Neural crest cell (in vitro differentiated cells): ENCODE data around the gene WNT10A. TPM values are rescaled to one million over a fixed set of nuclear protein-coding genes. Genes with fewer than 3 reads are reported as not detected.

Experiments
- DNase-seq: peaks from one replicate; pipeline ENCODE4 v3.0.0; 2021; ENCODE audit warnings: low read depth, mixed read lengths, low spot score
- H3K27ac Mint-ChIP-seq: one replicate; pipeline ENCODE4 v1.8.0; 2021; ENCODE audit warnings: mild to moderate bottlenecking, mixed read lengths; ENCODE audit not compliant: unreplicated experiment
- H3K27me3 Mint-ChIP-seq: 2 replicates; pipeline ENCODE4 v1.8.0; 2021; ENCODE audit warnings: low read depth, mild to moderate bottlenecking, mixed read lengths
- H3K36me3 Mint-ChIP-seq: 2 replicates; pipeline ENCODE4 v1.8.0; 2021; ENCODE audit warnings: low read depth, mild to moderate bottlenecking, mixed read lengths
- H3K4me1 Mint-ChIP-seq: 2 replicates; pipeline ENCODE4 v1.8.0; 2021; ENCODE audit warnings: mixed read lengths
- H3K4me3 Mint-ChIP-seq: one replicate; pipeline ENCODE4 v1.8.0; 2021; ENCODE audit warnings: mild to moderate bottlenecking, mixed read lengths
- H3K9me3 Mint-ChIP-seq: 2 replicates; pipeline ENCODE4 v1.8.0; 2021; ENCODE audit warnings: mixed read lengths
- total RNA-seq: library from RNA; stranded (reverse); gene quantifications from 2 replicates; pipeline ENCODE4 v1.2.1, GENCODE V29; 2021
- TF ChIP-seq, protein P1 (sequence below): fragments of 200-600 bp; sonication (generic); conservative IDR thresholded peaks from 2 replicates; pipeline ENCODE4 v1.5.0; 2021; ENCODE audit warnings: antibody characterized with exemption, mild to moderate bottlenecking

The WNT10A gene
- total RNA-seq, 1 donor from 2014 or later = not detected

DNA sequence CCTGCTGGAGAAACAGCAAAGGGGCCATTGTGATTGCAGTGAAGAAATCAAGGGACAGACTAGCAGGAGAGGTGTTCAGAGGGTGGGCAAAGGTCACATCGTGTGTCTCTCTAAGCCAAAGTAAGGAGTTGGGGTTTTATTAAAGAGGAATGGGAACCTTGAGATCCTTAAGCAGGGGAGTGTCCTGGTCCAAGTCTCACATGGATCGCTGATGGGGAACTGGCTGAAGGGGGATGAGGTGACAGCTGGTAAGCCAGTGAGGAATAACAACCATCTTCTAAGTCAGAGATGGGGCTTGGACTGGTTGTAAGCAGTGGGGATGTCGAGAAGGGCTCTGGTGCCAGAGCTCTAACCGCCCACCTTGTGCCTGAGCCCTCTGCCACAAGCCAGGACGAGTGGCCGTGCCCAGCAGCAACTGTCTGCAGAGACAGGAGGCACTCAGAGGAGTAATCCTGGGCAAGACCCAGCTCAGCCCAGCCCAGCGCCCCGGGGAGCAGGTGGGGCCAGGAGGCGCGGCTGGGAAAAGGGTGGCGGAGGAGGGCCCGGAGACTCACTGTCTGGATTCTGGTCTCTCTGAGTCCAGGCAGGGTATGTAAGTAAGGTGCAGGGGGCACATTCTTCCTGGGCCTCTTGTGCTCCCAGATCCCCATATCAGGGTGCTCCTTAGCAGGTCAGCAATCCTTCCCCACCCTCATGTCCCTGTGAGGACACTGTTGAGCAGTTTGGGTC is 13.7 kb downstream of the WNT10A start:
- no peaks in the 10 kb centered on the region for H3K36me3 Mint-ChIP-seq
- peaks cover 17% of the 10 kb centered on the region for H3K4me1 Mint-ChIP-seq
- no peak overlapping the region for H3K4me3 Mint-ChIP-seq
- H3K27ac Mint-ChIP-seq = no peak overlapping the region
- no peak for DNase-seq
- no peaks in the 10 kb centered on the region for H3K9me3 Mint-ChIP-seq
- peaks cover 96% of the 10 kb centered on the region for H3K27me3 Mint-ChIP-seq
- TF ChIP-seq, protein P1, sequence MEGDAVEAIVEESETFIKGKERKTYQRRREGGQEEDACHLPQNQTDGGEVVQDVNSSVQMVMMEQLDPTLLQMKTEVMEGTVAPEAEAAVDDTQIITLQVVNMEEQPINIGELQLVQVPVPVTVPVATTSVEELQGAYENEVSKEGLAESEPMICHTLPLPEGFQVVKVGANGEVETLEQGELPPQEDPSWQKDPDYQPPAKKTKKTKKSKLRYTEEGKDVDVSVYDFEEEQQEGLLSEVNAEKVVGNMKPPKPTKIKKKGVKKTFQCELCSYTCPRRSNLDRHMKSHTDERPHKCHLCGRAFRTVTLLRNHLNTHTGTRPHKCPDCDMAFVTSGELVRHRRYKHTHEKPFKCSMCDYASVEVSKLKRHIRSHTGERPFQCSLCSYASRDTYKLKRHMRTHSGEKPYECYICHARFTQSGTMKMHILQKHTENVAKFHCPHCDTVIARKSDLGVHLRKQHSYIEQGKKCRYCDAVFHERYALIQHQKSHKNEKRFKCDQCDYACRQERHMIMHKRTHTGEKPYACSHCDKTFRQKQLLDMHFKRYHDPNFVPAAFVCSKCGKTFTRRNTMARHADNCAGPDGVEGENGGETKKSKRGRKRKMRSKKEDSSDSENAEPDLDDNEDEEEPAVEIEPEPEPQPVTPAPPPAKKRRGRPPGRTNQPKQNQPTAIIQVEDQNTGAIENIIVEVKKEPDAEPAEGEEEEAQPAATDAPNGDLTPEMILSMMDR = no peak

DNA sequence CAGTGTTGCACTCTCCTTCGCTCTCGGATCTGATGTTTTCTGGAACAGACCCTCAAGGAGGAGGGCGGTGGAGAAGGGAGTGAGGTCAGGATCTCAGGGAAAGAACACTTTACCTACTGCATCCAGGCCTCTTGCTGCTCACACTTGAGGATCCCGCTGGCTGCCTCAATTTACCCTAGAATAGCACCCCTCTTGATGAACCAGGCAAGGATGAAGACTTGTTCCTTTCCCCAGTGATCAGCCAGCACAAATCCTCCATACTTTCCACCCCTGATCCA is 14.2 kb downstream of the WNT10A start:
- H3K27me3 Mint-ChIP-seq = peaks cover 96% of the 10 kb centered on the region
- H3K9me3 Mint-ChIP-seq = no peaks in the 10 kb centered on the region
- H3K4me1 Mint-ChIP-seq = peaks cover 17% of the 10 kb centered on the region
- H3K4me3 Mint-ChIP-seq = no peak overlapping the region
- no peak for DNase-seq
- H3K36me3 Mint-ChIP-seq = no peaks in the 10 kb centered on the region
- H3K27ac Mint-ChIP-seq = no peak overlapping the region
- TF ChIP-seq, protein P1 = no peak

DNA sequence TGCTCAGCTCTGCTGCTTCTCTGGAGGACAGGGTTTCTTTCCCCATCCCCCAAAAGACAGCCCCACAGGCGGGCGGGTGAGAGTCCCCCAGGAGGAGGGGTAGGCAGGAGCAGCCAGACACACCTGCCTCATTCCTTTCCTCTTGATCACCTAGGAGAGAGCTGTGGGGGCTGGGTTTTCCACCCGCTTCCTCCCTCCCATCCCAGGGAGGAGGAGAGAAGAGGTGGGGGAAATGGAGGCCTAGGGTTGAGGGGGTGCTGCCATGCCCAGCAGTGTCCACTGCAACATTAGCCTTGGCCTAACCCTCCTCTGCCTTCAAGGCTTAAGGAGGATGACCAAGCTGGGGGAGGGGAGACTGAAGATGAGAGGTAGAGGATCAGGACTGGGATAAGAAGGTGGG is 14.7 kb downstream of the WNT10A start:
- DNase-seq = no peak
- Mint-ChIP-seq H3K36me3 (no peaks in the 10 kb centered on the region), H3K9me3 (no peaks in the 10 kb centered on the region), H3K27me3 (peaks cover 97% of the 10 kb centered on the region), H3K4me1 (peaks cover 17% of the 10 kb centered on the region), H3K4me3 (no peak overlapping the region), H3K27ac (no peak overlapping the region)
- TF ChIP-seq, protein P1 = no peak

DNA sequence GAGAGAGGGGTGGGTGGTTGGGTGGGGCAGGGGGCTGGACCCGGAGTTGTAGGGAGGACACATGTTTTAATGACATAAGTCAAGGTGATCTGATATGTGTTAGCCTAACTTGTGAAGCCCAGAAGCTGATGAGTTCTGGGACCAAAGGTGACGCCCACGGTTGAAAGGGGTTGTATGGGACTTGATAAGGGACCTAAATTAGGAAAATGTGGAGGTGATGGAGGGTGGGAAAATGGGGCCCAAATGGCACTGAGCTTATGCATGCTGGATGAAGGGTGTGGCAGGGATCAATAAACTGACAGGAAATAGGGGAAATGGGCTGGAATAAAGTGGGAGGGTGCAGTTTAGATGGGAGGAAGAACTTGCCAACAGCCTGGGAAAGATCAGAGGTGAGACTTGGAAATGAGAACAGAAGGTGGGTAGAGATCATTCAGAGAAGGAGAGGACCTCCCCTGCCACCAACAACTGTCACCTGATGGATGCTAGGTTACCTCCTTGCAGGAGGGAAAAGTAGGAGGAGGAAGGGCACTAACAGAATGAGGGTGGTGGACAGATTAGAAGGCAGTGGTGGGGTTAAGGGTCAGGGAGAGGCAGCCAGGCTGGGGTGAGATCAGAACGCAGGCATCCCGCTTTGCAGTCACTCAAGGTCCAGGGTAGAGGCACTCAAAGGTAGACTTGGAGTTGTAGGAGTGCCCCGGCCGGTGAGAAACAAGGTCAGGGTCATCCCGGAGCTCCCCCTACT is 15.3 kb downstream of the WNT10A start:
- H3K4me3 Mint-ChIP-seq = no peak overlapping the region
- H3K27ac Mint-ChIP-seq = no peak overlapping the region
- TF ChIP-seq, protein P1 = no peak
- no peaks in the 10 kb centered on the region for H3K36me3 Mint-ChIP-seq
- H3K27me3 Mint-ChIP-seq = peaks cover 97% of the 10 kb centered on the region
- H3K4me1 Mint-ChIP-seq = peaks cover 17% of the 10 kb centered on the region
- H3K9me3 Mint-ChIP-seq = no peaks in the 10 kb centered on the region
- no peak for DNase-seq

DNA sequence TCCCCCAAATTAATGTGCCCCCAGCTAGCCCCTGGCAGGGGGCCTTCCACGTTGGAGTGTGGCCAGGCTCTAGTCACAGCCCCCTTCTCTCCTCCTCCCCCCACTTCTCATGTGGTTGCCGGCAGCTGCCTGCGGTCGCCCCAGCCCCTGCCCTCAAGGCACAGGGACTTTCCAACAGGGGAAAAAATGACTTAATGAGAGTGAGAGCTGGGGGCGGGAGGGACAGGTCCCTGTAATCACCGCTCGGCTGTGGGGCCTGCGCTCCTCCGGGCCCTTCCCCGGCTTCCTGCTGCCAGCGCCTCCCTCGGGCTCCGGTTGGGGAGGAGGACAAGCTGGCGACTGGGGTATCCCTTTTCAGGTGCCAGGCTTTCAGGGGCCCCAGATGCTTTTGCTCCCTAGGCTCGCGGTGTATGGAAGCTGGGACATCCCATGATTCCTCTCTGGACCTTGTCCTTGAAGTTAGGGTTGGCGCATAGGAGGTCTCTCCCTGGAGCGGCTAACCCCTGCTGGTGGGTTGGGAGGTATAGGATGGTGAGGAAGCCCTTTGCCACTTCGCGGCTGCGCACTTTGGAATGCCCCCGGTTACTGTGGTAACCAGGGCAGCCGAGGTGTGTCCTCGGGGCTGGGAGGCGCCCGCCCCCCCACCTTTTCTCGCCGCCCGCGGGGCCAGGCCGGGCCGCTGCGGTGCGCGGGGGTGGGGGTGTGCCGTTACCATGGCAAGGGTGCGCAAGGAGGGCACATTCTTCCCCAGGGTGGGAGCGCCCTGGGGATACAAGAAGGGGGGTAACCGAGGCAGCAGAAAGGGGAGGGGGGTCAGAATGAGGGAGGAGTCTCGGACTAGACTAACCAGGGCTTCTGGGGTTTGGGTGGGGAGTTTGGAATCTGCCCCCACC is 16.1 kb downstream of the WNT10A start:
- Mint-ChIP-seq H3K27me3 (peaks cover 95% of the 10 kb centered on the region), H3K36me3 (no peaks in the 10 kb centered on the region), H3K4me1 (peaks cover 17% of the 10 kb centered on the region), H3K27ac (no peak overlapping the region), H3K4me3 (no peak overlapping the region), H3K9me3 (no peaks in the 10 kb centered on the region)
- no peak for DNase-seq
- TF ChIP-seq, protein P1 = peak; percentile 35
